ENCODE data around the gene PEG3. TPM values are rescaled to one million over a fixed set of nuclear protein-coding genes. Genes with fewer than 3 reads are reported as not detected.

Gene PEG3
- total and polyA plus RNA-seq, 2 of the 8 experiments (the other 6 are each of a cell fraction or from before 2014, with no cell fraction given): not detected

- Histone ChIP-seq H4K20me1 (replicated peaks in 1 of 2; ENCODE audit: control insufficient read depth in 1 of 2, insufficient read depth in 2 of 2, low read length in 2 of 2) (no peaks in the 10 kb centered on the region), H3K79me1 (ENCODE audit: low read depth, low read length) (no peaks in the 10 kb centered on the region), H2AK5ac (ENCODE audit: low read depth, low read length) (no peak overlapping the region), H4K5ac (ENCODE audit: insufficient read length, low read depth, low read length) (no peak overlapping the region), H3K4me3 (ENCODE audit: extremely low read depth in 1 of 4, insufficient read depth in 2 of 4, low read depth in 3 of 4, low read length in 4 of 4) (no peak overlapping the region), H4K91ac (replicated peaks; ENCODE audit: insufficient read length, low read length) (no peak overlapping the region), H2BK120ac (replicated peaks; ENCODE audit: low read depth, low read length) (no peak overlapping the region), H3K27ac (ENCODE audit: low read depth, low read length) (no peak overlapping the region), H3K9ac (replicated peaks in 1 of 4; ENCODE audit: extremely low read depth in 1 of 4, low read depth in 3 of 4, low read length in 3 of 4) (no peak overlapping the region), H3K79me2 (ENCODE audit: control insufficient read depth in 1 of 2, insufficient read depth in 2 of 2, low read length in 2 of 2) (no peaks in the 10 kb centered on the region), H2BK12ac (ENCODE audit: low read depth, low read length) (no peak overlapping the region), H3K4me2 (ENCODE audit: insufficient read depth in 1 of 2, low read depth in 2 of 2, low read length in 2 of 2) (no peak overlapping the region), H3K14ac (ENCODE audit: insufficient read length) (no peak overlapping the region), H3K4me1 (replicated peaks in 1 of 4; ENCODE audit: control insufficient read depth in 3 of 4, insufficient read depth in 4 of 4, low read length in 3 of 4) (no peaks in the 10 kb centered on the region), H4K8ac (ENCODE audit: extremely low read depth, insufficient read depth, low read length) (no peak overlapping the region), H3K23me2 (ENCODE audit: low read depth, low read length) (no peaks in the 10 kb centered on the region), H3K27me3 (replicated peaks in 1 of 4; ENCODE audit: control insufficient read depth in 3 of 4, extremely low read depth in 1 of 4, insufficient read depth in 3 of 4, low read length in 3 of 4) (no peaks in the 10 kb centered on the region), H3K18ac (ENCODE audit: extremely low read depth, low read length) (no peak overlapping the region), H3K9me3 (ENCODE audit: insufficient read depth in 2 of 2, low read depth in 1 of 2, low read length in 1 of 2) (peaks cover 81 to 82% of the 10 kb centered on the region in 2 experiments), H3K56ac (replicated peaks; ENCODE audit: insufficient read length, low read depth, low read length) (no peak overlapping the region), H2BK15ac (ENCODE audit: low read length) (no peak overlapping the region), H3K4ac (replicated peaks; ENCODE audit: insufficient read length, low read depth, low read length) (no peak overlapping the region), H3K23ac (ENCODE audit: insufficient read length) (no peak overlapping the region), H2AFZ (ENCODE audit: low read length) (no peak overlapping the region), H3K36me3 (ENCODE audit: control insufficient read depth in 2 of 4, insufficient read depth in 4 of 4, low read length in 3 of 4) (no peaks in the 10 kb centered on the region; a peak in 1 of 8 replicates), H2BK20ac (ENCODE audit: low read length) (no peak overlapping the region), H2BK5ac (ENCODE audit: low read depth, low read length) (no peak overlapping the region)
- DNase-seq (ENCODE audit: low read depth in 1 of 2, low spot score in 2 of 2) (no peak), FAIRE-seq (no peak)
- CTCF ChIA-PET (ENCODE audit: partially characterized antibody): no interaction called here
- POLR2A ChIA-PET (ENCODE audit: partially characterized antibody): no interaction called here
- 76% methylated on average over 6 of the region's 6 CpGs; no CpG with 5 or more reads in 1 of the 2 experiments for WGBS, 2 experiments (ENCODE audit: extremely low coverage in 1 of 2, insufficient coverage in 1 of 2, insufficient read length in 1 of 2, insufficient replicate concordance in 2 of 2, low coverage in 1 of 2, low lambda C conversion rate in 2 of 2, missing lambda C conversion rate in 1 of 2)
- no peak for TF ChIP-seq MAX (IDR thresholded peaks at IDR 0.05)
- TF ChIP-seq BRCA1 (IDR thresholded peaks at IDR 0.05; ENCODE audit: low read depth, low read length): no peak
- no peak for TF ChIP-seq MAFK (IDR thresholded peaks at IDR 0.05; ENCODE audit: low read depth, low read length)
- TF ChIP-seq BACH1 (IDR thresholded peaks at IDR 0.05; ENCODE audit: low read length): no peak
These were observed 29.0 kb downstream of the PEG3 start for GRCh38 chr19:56811480-56811879.
